Heart left ventricle (tissue), 16 donors: ENCODE data around the gene SH3BP5L. TPM values are rescaled to one million over a fixed set of nuclear protein-coding genes. Genes with fewer than 3 reads are reported as not detected.
"Not testable (repeated sequence)": the region's sequence is repeated elsewhere in the genome, so short reads cannot be mapped to it uniquely, and the experiment has no call there.

Experiments used
- ATAC-seq, 4 donors: fragments of 200-7000 bp; cut with Tn5 transposase; one replicate each; pipeline ENCODE4 v1.9.1; 2020 to 2022; ENCODE audit warnings: moderate library complexity in 4 of 4, mild to moderate bottlenecking in 3 of 4, moderate number of reproducible peaks in 1 of 4
- DNase-seq, 5 donors: peaks; one replicate each; pipeline ENCODE4 v3.0.0-alpha.2; 2020
- H3K27ac ChIP-seq, 12 donors: fragments of 200-600 bp; sonication (generic) in 4 of 12; one replicate each; pipeline versions ENCODE4 v1.5.0 to v1.8.0; 2016 to 2022; ENCODE audit warnings: mild to moderate bottlenecking in 2 of 12
- H3K27me3 ChIP-seq, 9 donors: fragments of 200-600 bp; sonication (generic) in 2 of 9; one replicate each; pipeline versions ENCODE4 v1.5.1 to v1.8.0; 2016 to 2022; ENCODE audit warnings: mild to moderate bottlenecking in 3 of 9
- H3K36me3 ChIP-seq, 9 donors: fragments of 200-600 bp; sonication (generic) in 2 of 9; one replicate each; pipeline versions ENCODE4 v1.5.0 to v1.8.0; 2018 to 2022; ENCODE audit warnings: mild to moderate bottlenecking in 2 of 9
- H3K4me1 ChIP-seq, 12 donors: fragments of 200-600 bp; sonication (generic) in 4 of 12; one replicate each; pipeline versions ENCODE4 v1.5.0 to v1.8.0; 2016 to 2022; ENCODE audit warnings: mild to moderate bottlenecking in 3 of 12
- H3K4me3 ChIP-seq, 12 donors: fragments of 200-600 bp; sonication (generic) in 4 of 12; one replicate each; pipeline versions ENCODE4 v1.5.0 to v1.8.0; 2017 to 2022; ENCODE audit warnings: mild to moderate bottlenecking in 9 of 12, moderate library complexity in 4 of 12
- H3K9me3 ChIP-seq, 12 donors: fragments of 200-600 bp; sonication (generic) in 4 of 12; one replicate each; pipeline versions ENCODE4 v1.5.0 to v1.8.0; 2016 to 2022; ENCODE audit warnings: mild to moderate bottlenecking in 1 of 12
- POLR2A ChIP-seq, 2 donors: fragments of 450-650 bp; IDR thresholded peaks; one replicate each; pipeline ENCODE4 v1.6.1; 2017; ENCODE audit warnings: antibody characterized with exemption in 2 of 2, mild to moderate bottlenecking in 2 of 2, moderate library complexity in 2 of 2
- WGBS, 4 donors: extraction: QIAGEN DNeasy Blood & Tissue Kit in 2 of 4; methylation state at CpG; one replicate each; pipeline versions ENCODE4 v1.1.5 to v1.1.7; 2013 to 2018; 5-methylcytosine and 5-hydroxymethylcytosine counted together
- intact Hi-C, 10 donors: fragments of 100-400 bp; cut with DNase I; formaldehyde crosslinking; loops; one replicate each; pipeline versions ENCODE4 v1.11.1 to v1.14.2; 2022
- polyA plus RNA-seq, 2 donors: library from polyadenylated mRNA; stranded (reverse); fragments of 200-250 nt; gene quantifications; one replicate each; pipeline ENCODE4 v1.2.3, GENCODE V29; 2013
- total RNA-seq, 9 donors: library from RNA; depleted of rRNA in 2 of 9; stranded (reverse); fragments of >200 nt in 2 of 9; fragmentation: NEBNext Ultra II Directional in 3 of 9; extraction: Animal tissue kit (Norgen Biotek cat#: 25700) in 3 of 9; gene quantifications; one replicate each; pipeline versions ENCODE4 v1.1.0 to v1.2.4, GENCODE V29; 2016 to 2023
- TF ChIP-seq, protein P1 (sequence below), 12 donors: fragments of 200-600 bp; sonication (generic) in 4 of 12; IDR thresholded peaks; one replicate each; pipeline versions ENCODE4 v1.5.0 to v1.8.0; 2018 to 2022; ENCODE audit warnings: antibody characterized with exemption in 12 of 12, mild to moderate bottlenecking in 5 of 12
- donor health status: ischemic (EF 13 %, LVEDD 7.1; RV severe dilation, severe dysfunction).
- donor health status: healthy with polysubstance abuse.
- donor health status: DM: no; HTN: yes; CAD: no.
- donor health status: DM: no; HTN: no; CAD: no.
- donor health status: ischemic (EF 25% LVEDD 6.9; RV normal size, moderate dysfunction).
- donor health status: ischemic (EF 25% LVEDD 5.7; RV mildly dilated, moderate dysfunction).
- donor health status: healthy.
- donor health status: DM: yes; HTN: yes; CAD: no.
- donor health status: ischemic (EF 35%, LVEDD 5.7; RV mildly dilated, moderate dysfunction).
- donor health status: nonischemic (EF 11% LVEDD 7.7; RV severe dilation, severe dysfunction).
- donor health status: DM: yes; HTN: yes; CAD: no.
- donor health status: PGD.
- donor health status: ischemic (EF 29% LVEDD 5.4; RV normal size, mild dysfunction).
- donor health status: nonischemic (EF 23%, LVEDD 6.1; RV moderate dilation, normal function).

Gene SH3BP5L
- total and polyA plus RNA-seq, 11 donors: 15.8 to 51.1 (median 19.3) TPM

DNA sequence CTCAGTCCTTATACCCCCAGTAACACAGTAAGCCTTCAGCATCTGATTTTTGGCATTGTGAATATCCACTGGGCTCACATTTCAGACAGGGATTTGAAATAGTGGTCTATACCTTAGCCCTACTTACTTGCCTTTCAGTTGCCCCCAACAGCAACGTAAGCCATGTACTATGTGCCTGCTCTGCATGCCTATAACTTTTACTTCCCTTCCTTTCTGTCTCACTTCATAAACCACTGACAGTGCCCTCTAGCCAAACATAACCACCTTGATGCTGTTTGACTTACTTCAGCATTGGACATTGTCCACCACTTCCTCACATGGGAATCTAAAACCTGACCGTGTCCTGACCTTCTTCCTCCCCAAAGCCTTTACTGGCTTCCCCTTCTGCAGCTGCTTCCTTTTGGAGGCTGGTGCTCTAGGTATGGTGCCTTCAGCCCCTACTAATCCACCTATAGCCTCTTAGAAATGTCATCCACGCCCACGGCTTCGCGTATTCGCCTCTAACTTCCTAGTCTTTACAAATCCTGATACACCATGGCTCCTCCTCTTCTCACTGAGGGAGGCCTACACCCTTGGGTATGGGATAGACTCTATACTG lies 8.7 kb upstream of the SH3BP5L start:
- no peak overlapping the region for H3K27ac ChIP-seq
- no peaks in the 10 kb centered on the region for H3K36me3 ChIP-seq
- WGBS, 4 donors: 50 to 57% (median 53%) methylated on average over 7 of the region's 7 CpGs
- ATAC-seq: no peak
- H3K4me3 ChIP-seq: no peak overlapping the region
- no peaks in the 10 kb centered on the region for H3K9me3 ChIP-seq
- H3K4me1 ChIP-seq: peaks cover 0 to 21% (median 10%) of the 10 kb centered on the region in 12 donors
- DNase-seq: no peak
- intact Hi-C loops: no loop called here
- no peaks in the 10 kb centered on the region for H3K27me3 ChIP-seq
- TF ChIP-seq, protein P1, sequence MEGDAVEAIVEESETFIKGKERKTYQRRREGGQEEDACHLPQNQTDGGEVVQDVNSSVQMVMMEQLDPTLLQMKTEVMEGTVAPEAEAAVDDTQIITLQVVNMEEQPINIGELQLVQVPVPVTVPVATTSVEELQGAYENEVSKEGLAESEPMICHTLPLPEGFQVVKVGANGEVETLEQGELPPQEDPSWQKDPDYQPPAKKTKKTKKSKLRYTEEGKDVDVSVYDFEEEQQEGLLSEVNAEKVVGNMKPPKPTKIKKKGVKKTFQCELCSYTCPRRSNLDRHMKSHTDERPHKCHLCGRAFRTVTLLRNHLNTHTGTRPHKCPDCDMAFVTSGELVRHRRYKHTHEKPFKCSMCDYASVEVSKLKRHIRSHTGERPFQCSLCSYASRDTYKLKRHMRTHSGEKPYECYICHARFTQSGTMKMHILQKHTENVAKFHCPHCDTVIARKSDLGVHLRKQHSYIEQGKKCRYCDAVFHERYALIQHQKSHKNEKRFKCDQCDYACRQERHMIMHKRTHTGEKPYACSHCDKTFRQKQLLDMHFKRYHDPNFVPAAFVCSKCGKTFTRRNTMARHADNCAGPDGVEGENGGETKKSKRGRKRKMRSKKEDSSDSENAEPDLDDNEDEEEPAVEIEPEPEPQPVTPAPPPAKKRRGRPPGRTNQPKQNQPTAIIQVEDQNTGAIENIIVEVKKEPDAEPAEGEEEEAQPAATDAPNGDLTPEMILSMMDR (IDR thresholded peaks at IDR 0.05): no peak
- TF ChIP-seq POLR2A (IDR thresholded peaks at IDR 0.05): no peak

DNA sequence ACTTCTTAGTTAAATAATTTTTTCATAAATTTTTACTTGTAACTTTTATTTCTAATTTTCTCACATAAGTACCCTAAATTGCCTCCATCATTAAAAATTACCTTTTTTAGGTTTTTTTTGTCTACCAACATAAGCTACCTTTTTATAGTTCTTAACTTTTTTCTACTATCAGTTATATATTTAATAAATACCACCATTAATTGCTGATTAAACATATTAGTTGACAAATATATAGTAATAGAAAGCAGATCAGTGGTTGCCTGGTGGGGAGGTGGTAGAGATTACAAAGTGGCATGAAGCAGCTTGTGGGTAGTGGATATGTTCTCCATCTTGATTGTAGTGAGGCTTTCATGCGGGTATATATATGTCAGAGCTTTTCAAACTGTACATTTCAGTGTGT lies 6.1 kb upstream of the SH3BP5L start:
- WGBS, 4 donors: 87 to 95% (median 89%) methylated on average over 1 of the region's 1 CpG
- no peak for ATAC-seq
- intact Hi-C loops: no loop called here
- Histone ChIP-seq H3K27me3 (no peaks in the 10 kb centered on the region), H3K4me3 (no peak overlapping the region), H3K27ac (no peak overlapping the region), H3K4me1 (peaks cover 0 to 25% (median 6%) of the 10 kb centered on the region in 12 donors), H3K9me3 (no peaks in the 10 kb centered on the region), H3K36me3 (no peaks in the 10 kb centered on the region)
- no peak for DNase-seq
- TF ChIP-seq, protein P1 (IDR thresholded peaks at IDR 0.05): no peak
- no peak for TF ChIP-seq POLR2A (IDR thresholded peaks at IDR 0.05)

DNA sequence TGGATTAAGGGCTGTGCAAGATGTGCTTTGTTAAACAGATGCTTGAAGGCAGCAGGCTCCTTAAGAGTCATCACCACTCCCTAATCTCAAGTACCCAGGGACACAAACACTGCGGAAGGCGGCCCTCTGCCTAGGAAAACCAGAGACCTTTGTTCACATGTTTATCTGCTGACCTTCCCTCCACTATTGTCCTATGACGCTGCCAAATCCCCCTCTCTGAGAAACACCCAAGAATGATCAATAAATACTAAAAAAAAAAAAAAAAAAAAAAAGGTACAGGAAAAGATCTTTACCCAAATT lies 5.0 kb upstream of the SH3BP5L start:
- H3K36me3 ChIP-seq, intact Hi-C loops, DNase-seq, H3K9me3 ChIP-seq, ATAC-seq, H3K27ac ChIP-seq, H3K27me3 ChIP-seq, H3K4me3 ChIP-seq: not testable (repeated sequence)
- peaks cover 0 to 29% (median 8%) of the 10 kb centered on the region in 12 donors for H3K4me1 ChIP-seq
- WGBS, 4 donors: 52 to 82% (median 62%) methylated on average over 1 to 3 of the region's 3 CpGs

DNA sequence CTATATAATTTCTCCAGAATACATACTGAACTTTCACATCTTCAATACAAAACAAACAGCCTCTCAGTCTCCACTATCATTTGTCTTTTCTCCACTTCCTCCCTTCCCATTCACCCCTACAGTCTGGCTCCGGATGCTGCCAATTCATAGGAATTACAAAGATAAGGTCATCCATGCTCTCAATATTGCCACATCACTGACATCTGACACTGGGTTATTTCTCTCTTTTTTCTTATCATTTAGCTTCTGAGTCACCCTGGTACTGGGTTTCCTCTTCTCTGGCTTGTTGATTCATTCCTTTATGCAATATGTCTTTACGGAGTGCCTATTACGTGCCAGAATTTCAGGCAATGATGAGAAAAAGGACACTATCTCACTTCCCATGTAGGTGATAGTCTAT lies 3.1 kb upstream of the SH3BP5L start:
- WGBS, 4 donors: 56 to 68% (median 58%) methylated on average over 3 of the region's 3 CpGs
- no peak for ATAC-seq
- H3K4me1 ChIP-seq: peaks cover 13 to 36% (median 22%) of the 10 kb centered on the region in 12 donors
- no peaks in the 10 kb centered on the region for H3K27me3 ChIP-seq
- intact Hi-C loops: no loop called here
- no peak overlapping the region for H3K4me3 ChIP-seq
- peaks cover 0 to 8% (median 3%) of the 10 kb centered on the region in 9 donors for H3K36me3 ChIP-seq
- TF ChIP-seq, protein P1 (IDR thresholded peaks at IDR 0.05): no peak
- H3K27ac ChIP-seq: no peak overlapping the region
- H3K9me3 ChIP-seq: no peaks in the 10 kb centered on the region
- DNase-seq: no peak

DNA sequence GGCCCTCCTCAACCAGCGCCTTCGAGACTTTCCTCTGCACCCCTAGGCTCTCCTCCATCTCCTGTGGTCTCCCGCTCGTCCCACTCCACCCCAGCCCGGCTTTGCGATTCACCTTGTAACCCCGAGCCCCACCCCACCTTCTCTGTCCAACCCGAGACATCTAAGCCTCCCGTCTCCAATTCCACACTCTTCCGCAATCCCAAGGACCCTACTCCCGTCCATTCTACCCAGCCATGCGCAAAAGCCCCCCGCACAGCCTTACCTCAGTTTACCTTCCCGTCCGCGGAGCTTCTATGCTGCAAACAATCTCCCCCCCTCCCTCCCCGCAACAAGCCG lies 174 bp downstream of the SH3BP5L start:
- intact Hi-C loops: no loop called here
- H3K27me3 ChIP-seq: no peaks in the 10 kb centered on the region
- peaks cover 19 to 68% (median 54%) of the 10 kb centered on the region in 12 donors for H3K4me1 ChIP-seq
- 0 to 1% (median 1%) methylated on average over 18 of the region's 18 CpGs for WGBS, 4 donors
- peak overlapping the region; percentile 91 to 99 (median 95) for H3K27ac ChIP-seq
- peak overlapping the region; percentile 55 to 89 (median 76) for H3K4me3 ChIP-seq
- peak in 1 of 2 donors; percentile 28 for TF ChIP-seq POLR2A (IDR thresholded peaks at IDR 0.05)
- TF ChIP-seq, protein P1 (IDR thresholded peaks at IDR 0.05): no peak
- peaks cover 0 to 25% (median 18%) of the 10 kb centered on the region in 9 donors for H3K36me3 ChIP-seq
- DNase-seq (no peak), ATAC-seq (peak in 2 of 4 donors; percentile 1 to 5)
- no peaks in the 10 kb centered on the region for H3K9me3 ChIP-seq
